OCI-LY3 (cell line): Measurements from ENCODE around the gene ADCY5.

Source experiments
- H2AFZ ChIP-seq: fragments of 200-600, 300-600 bp; shearing (Covaris generic); 2 replicates; pipeline ENCODE4 v1.6.0; 2014; ENCODE audit warnings: antibody characterized with exemption, low read depth, low read length
- H3K27ac ChIP-seq: fragments of 200-600, 300-600 bp; sonication (generic); 2 replicates; pipeline ENCODE4 v1.5.1; 2014; ENCODE audit warnings: mild to moderate bottlenecking, low read length, moderate library complexity, mixed read lengths
- H3K27me3 ChIP-seq: fragments of 200-600, 300-600 bp; sonication (generic); 2 replicates; pipeline ENCODE4 v1.6.1; 2014; ENCODE audit warnings: low read depth, low read length, mixed read lengths
- H3K36me3 ChIP-seq: fragments of 200-600, 300-600 bp; sonication (generic); replicated peaks from 2 replicates; pipeline ENCODE3; 2014; ENCODE audit warnings: low read depth, low read length, mixed read lengths
- H3K4me1 ChIP-seq: fragments of 300-600, 200-600 bp; sonication (generic); 2 replicates; pipeline ENCODE4 v1.6.1; 2014; ENCODE audit warnings: low read length, mixed read lengths
- H3K4me2 ChIP-seq: fragments of 200-600, 300-600 bp; sonication (generic); 2 replicates; pipeline ENCODE4 v1.6.1; 2014; ENCODE audit warnings: low read length, mixed read lengths
- H3K4me3 ChIP-seq: fragments of 300-600, 200-600 bp; sonication (generic); 2 replicates; pipeline ENCODE4 v1.5.1; 2014; ENCODE audit warnings: antibody characterized with exemption, mild to moderate bottlenecking, low read length, moderate library complexity
- H3K79me2 ChIP-seq: fragments of 300-600, 200-600 bp; shearing (Covaris generic); 2 replicates; pipeline ENCODE4 v1.6.1; 2014; ENCODE audit warnings: mild to moderate bottlenecking, low read length, mixed read lengths
- H3K9ac ChIP-seq: fragments of 300-600, 200-600 bp; shearing (Covaris generic); 2 replicates; pipeline ENCODE4 v1.6.0; 2014; ENCODE audit warnings: mild to moderate bottlenecking, low read length, moderate library complexity
- H3K9me3 ChIP-seq: fragments of 200-600, 300-600 bp; shearing (Covaris generic); 2 replicates; pipeline ENCODE4 v1.6.1; 2014; ENCODE audit warnings: low read length, mixed read lengths; ENCODE audit not compliant: insufficient read depth
- H4K20me1 ChIP-seq: fragments of 200-600, 300-600 bp; sonication (generic); 2 replicates; pipeline ENCODE4 v1.6.1; 2016; ENCODE audit warnings: low read length, mixed read lengths; ENCODE audit not compliant: insufficient read depth
- CTCF ChIP-seq: fragments of 200-600, 300-600 bp; sonication (generic); IDR thresholded peaks from 2 replicates; pipeline ENCODE4 v1.5.1; 2014; ENCODE audit warnings: antibody characterized with exemption, low read length, low read depth
- EZH2phosphoT487 ChIP-seq: fragments of 200-600 bp; shearing (Covaris generic); IDR thresholded peaks from 2 replicates; pipeline ENCODE4 v1.6.1; 2018; ENCODE audit warnings: antibody characterized with exemption, mixed run types, low read depth

ADCY5 gene

GRCh38 chr3:123297627-123297899, 151.3 kb downstream of the ADCY5 start:
- H3K27ac ChIP-seq: no peak overlapping the region
- no peaks in the 10 kb centered on the region for H3K79me2 ChIP-seq
- H3K4me1 ChIP-seq: no peaks in the 10 kb centered on the region; the same call in 1 of the 2 replicates
- H3K9ac ChIP-seq: no peak overlapping the region
- H3K9me3 ChIP-seq: no peaks in the 10 kb centered on the region
- H3K4me2 ChIP-seq: no peak overlapping the region
- TF ChIP-seq EZH2phosphoT487 (no peak), CTCF (peak; percentile 18)
- H3K36me3 ChIP-seq: no peaks in the 10 kb centered on the region
- peaks cover 5% of the 10 kb centered on the region; the same call in 1 of the 2 replicates for H3K27me3 ChIP-seq
- H4K20me1 ChIP-seq: no peaks in the 10 kb centered on the region
- no peak overlapping the region for H2AFZ ChIP-seq
- no peak overlapping the region for H3K4me3 ChIP-seq

GRCh38 chr3:123296836-123297626, 151.9 kb downstream of the ADCY5 start:
- H3K9me3 ChIP-seq: no peaks in the 10 kb centered on the region
- no peaks in the 10 kb centered on the region; the same call in 1 of the 2 replicates for H3K4me1 ChIP-seq
- H3K36me3 ChIP-seq: no peaks in the 10 kb centered on the region
- no peak overlapping the region for H3K4me3 ChIP-seq
- TF ChIP-seq CTCF (no peak), EZH2phosphoT487 (no peak)
- H3K27me3 ChIP-seq: peaks cover 11% of the 10 kb centered on the region; the same call in 1 of the 2 replicates
- no peak overlapping the region for H3K4me2 ChIP-seq
- no peaks in the 10 kb centered on the region for H4K20me1 ChIP-seq
- no peak overlapping the region for H3K27ac ChIP-seq
- no peak overlapping the region for H2AFZ ChIP-seq
- H3K79me2 ChIP-seq: no peaks in the 10 kb centered on the region
- no peak overlapping the region for H3K9ac ChIP-seq

GRCh38 chr3:123296261-123296660, 152.6 kb downstream of the ADCY5 start:
- TF ChIP-seq EZH2phosphoT487 (no peak), CTCF (no peak)
- Histone ChIP-seq H3K4me2 (no peak overlapping the region), H4K20me1 (no peaks in the 10 kb centered on the region), H3K9me3 (no peaks in the 10 kb centered on the region), H3K9ac (no peak overlapping the region), H3K4me3 (no peak overlapping the region), H3K4me1 (no peaks in the 10 kb centered on the region; the same call in 1 of the 2 replicates), H2AFZ (no peak overlapping the region), H3K27ac (no peak overlapping the region), H3K27me3 (peaks cover 18% of the 10 kb centered on the region), H3K79me2 (no peaks in the 10 kb centered on the region), H3K36me3 (no peaks in the 10 kb centered on the region)

- no peak overlapping the region for H3K4me2 ChIP-seq
- no peaks in the 10 kb centered on the region for H3K79me2 ChIP-seq
- no peak overlapping the region for H3K4me3 ChIP-seq
- H3K27ac ChIP-seq: no peak overlapping the region
- H4K20me1 ChIP-seq: no peaks in the 10 kb centered on the region
- H3K27me3 ChIP-seq: peaks cover 20% of the 10 kb centered on the region
- H3K4me1 ChIP-seq: no peaks in the 10 kb centered on the region; the same call in 1 of the 2 replicates
- no peak overlapping the region for H3K9ac ChIP-seq
- no peak for TF ChIP-seq EZH2phosphoT487
- no peak for TF ChIP-seq CTCF
- no peak overlapping the region for H2AFZ ChIP-seq
- no peaks in the 10 kb centered on the region for H3K9me3 ChIP-seq
- no peaks in the 10 kb centered on the region for H3K36me3 ChIP-seq
These were observed 153.0 kb downstream of the ADCY5 start for GRCh38 chr3:123295901-123296250.
